MM.1S (cell line): ENCODE data around the gene TRUB2.

Experiments used
- DNase-seq: peaks from one replicate; pipeline ENCODE4 v3.0.0-alpha.2; 2015
- H2AFZ ChIP-seq: fragments of 300-600 bp; sonication (generic); 2 replicates; pipeline ENCODE4 v1.6.0; 2016; ENCODE audit warnings: antibody characterized with exemption, low read length
- H3F3A ChIP-seq: fragments of 300-600 bp; sonication (generic); 2 replicates; pipeline ENCODE4 v1.6.1; 2016; ENCODE audit warnings: mild to moderate bottlenecking, antibody characterized with exemption, low read length, moderate library complexity, mixed read lengths; ENCODE audit not compliant: insufficient read depth
- H3K27ac ChIP-seq: fragments of 300-600 bp; sonication (generic); 2 replicates; pipeline ENCODE4 v1.5.1; 2016; ENCODE audit warnings: mild to moderate bottlenecking, low read length
- H3K27me3 ChIP-seq: fragments of 300-600 bp; sonication (generic); replicated peaks from 2 replicates; pipeline ENCODE4 v1.6.0; 2016; ENCODE audit warnings: low read length; ENCODE audit not compliant: insufficient read depth
- H3K36me3 ChIP-seq: fragments of 300-600 bp; sonication (generic); replicated peaks from 2 replicates; pipeline ENCODE4 v1.6.1; 2016; ENCODE audit warnings: mild to moderate bottlenecking, low read length, mixed read lengths; ENCODE audit not compliant: insufficient read depth
- H3K4me1 ChIP-seq: fragments of 300-600 bp; sonication (generic); 2 replicates; pipeline ENCODE4 v1.6.1; 2016; ENCODE audit warnings: low read length, mixed read lengths
- H3K4me2 ChIP-seq: fragments of 300-600 bp; sonication (generic); 2 replicates; pipeline ENCODE4 v1.6.0; 2016; ENCODE audit warnings: low read depth, low read length
- H3K4me3 ChIP-seq: fragments of 300-600 bp; sonication (generic); 2 replicates; pipeline ENCODE4 v1.5.1; 2016; ENCODE audit warnings: low read length, mixed read lengths
- H3K79me2 ChIP-seq: fragments of 300-600 bp; sonication (generic); 2 replicates; pipeline ENCODE4 v1.6.1; 2016; ENCODE audit warnings: mixed run types, low read length, mixed read lengths
- H3K9ac ChIP-seq: fragments of 300-600 bp; sonication (generic); 2 replicates; pipeline ENCODE4 v1.6.1; 2016; ENCODE audit warnings: low read length, mixed read lengths
- H3K9me2 ChIP-seq: fragments of 300-600 bp; sonication (generic); replicated peaks from 2 replicates; pipeline ENCODE4 v1.6.1; 2016; ENCODE audit warnings: mild to moderate bottlenecking, low read length, mixed read lengths; ENCODE audit not compliant: insufficient read depth
- H3K9me3 ChIP-seq: fragments of 300-600 bp; sonication (generic); replicated peaks from 2 replicates; pipeline ENCODE4 v1.6.1; 2016; ENCODE audit warnings: mild to moderate bottlenecking, low read length, mixed read lengths; ENCODE audit not compliant: insufficient read depth
- H4K20me1 ChIP-seq: fragments of 300-600 bp; sonication (generic); 2 replicates; pipeline ENCODE4 v1.6.1; 2016; ENCODE audit warnings: mild to moderate bottlenecking, low read length, moderate library complexity, mixed read lengths; ENCODE audit not compliant: insufficient read depth
- EZH2 ChIP-seq: fragments of 300-600 bp; sonication (generic); optimal IDR thresholded peaks from 2 replicates; pipeline ENCODE3; 2017; ENCODE audit warnings: low read depth, mild to moderate bottlenecking, antibody characterized with exemption, low read length, mixed read lengths
- EZH2phosphoT487 ChIP-seq: fragments of 300-600 bp; sonication (generic); IDR thresholded peaks from 2 replicates; pipeline ENCODE4 v1.6.1; 2018; ENCODE audit warnings: antibody characterized with exemption, low read length
- TF ChIP-seq, protein P1 (sequence below): fragments of 300-600 bp; sonication (generic); IDR thresholded peaks from 2 replicates; pipeline ENCODE4 v1.5.1; 2016; ENCODE audit warnings: antibody characterized with exemption, low read length, mixed read lengths

Gene TRUB2

DNA sequence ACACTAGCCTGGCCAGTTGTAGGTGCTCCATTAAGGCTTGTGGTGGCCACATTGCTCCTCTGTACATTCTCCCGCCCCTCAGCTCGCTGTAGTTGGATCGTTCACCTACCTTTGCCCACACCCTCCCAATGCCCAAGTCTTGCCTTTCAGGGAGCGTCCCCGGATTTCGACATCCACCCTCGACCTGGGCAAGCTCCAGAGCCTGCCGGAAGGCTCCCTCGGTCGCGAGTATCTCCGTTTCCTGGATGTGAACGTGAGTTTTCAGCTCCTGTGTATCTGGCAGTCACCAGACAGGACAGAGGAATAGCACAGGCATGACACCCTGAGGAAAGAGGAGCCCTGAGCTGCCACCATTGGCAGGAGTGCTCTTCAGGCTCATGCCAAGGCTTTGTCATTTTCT, 3.4 kb upstream of the TRUB2 start:
- no peaks in the 10 kb centered on the region for H3K9me2 ChIP-seq
- H3K79me2 ChIP-seq = peaks cover 47% of the 10 kb centered on the region
- H4K20me1 ChIP-seq = no peaks in the 10 kb centered on the region
- H3K9ac ChIP-seq = no peak overlapping the region
- H3K36me3 ChIP-seq = no peaks in the 10 kb centered on the region
- H2AFZ ChIP-seq = no peak overlapping the region
- no peak for DNase-seq
- peaks cover 11% of the 10 kb centered on the region for H3F3A ChIP-seq
- no peaks in the 10 kb centered on the region for H3K9me3 ChIP-seq
- peaks cover 11% of the 10 kb centered on the region for H3K4me1 ChIP-seq
- H3K4me2 ChIP-seq = no peak overlapping the region
- H3K27ac ChIP-seq = no peak overlapping the region
- no peak for TF ChIP-seq EZH2
- TF ChIP-seq, protein P1, sequence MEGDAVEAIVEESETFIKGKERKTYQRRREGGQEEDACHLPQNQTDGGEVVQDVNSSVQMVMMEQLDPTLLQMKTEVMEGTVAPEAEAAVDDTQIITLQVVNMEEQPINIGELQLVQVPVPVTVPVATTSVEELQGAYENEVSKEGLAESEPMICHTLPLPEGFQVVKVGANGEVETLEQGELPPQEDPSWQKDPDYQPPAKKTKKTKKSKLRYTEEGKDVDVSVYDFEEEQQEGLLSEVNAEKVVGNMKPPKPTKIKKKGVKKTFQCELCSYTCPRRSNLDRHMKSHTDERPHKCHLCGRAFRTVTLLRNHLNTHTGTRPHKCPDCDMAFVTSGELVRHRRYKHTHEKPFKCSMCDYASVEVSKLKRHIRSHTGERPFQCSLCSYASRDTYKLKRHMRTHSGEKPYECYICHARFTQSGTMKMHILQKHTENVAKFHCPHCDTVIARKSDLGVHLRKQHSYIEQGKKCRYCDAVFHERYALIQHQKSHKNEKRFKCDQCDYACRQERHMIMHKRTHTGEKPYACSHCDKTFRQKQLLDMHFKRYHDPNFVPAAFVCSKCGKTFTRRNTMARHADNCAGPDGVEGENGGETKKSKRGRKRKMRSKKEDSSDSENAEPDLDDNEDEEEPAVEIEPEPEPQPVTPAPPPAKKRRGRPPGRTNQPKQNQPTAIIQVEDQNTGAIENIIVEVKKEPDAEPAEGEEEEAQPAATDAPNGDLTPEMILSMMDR = no peak
- TF ChIP-seq EZH2phosphoT487 = no peak
- no peak overlapping the region for H3K4me3 ChIP-seq
- H3K27me3 ChIP-seq = no peaks in the 10 kb centered on the region

DNA sequence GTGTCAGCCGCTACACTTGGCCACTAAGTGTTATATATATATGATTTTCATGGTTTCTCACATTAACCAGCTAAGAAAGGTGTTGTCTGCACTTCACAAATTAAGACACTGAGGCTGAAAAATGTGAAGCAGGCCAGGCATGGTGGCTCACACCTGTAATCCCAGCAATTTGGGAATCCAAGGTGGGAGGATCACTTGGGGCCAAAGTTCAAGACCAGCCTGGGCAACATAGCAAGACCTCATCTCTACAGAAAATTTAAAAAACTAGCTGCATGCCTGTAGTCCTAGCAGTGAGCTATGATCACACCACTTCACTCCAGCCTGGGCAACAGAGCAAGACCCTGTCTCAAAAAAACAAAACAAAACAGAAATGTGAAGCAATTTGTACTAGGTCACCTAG, 2.2 kb upstream of the TRUB2 start:
- no peak for TF ChIP-seq EZH2
- TF ChIP-seq, protein P1 = no peak
- TF ChIP-seq EZH2phosphoT487 = no peak
- H4K20me1 ChIP-seq = no peaks in the 10 kb centered on the region
- H3K27ac ChIP-seq = no peak overlapping the region
- H3K4me1 ChIP-seq = peaks cover 11% of the 10 kb centered on the region
- no peaks in the 10 kb centered on the region for H3K9me2 ChIP-seq
- no peak overlapping the region for H3K4me3 ChIP-seq
- no peak overlapping the region for H3K9ac ChIP-seq
- H2AFZ ChIP-seq = no peak overlapping the region
- peaks cover 47% of the 10 kb centered on the region for H3K79me2 ChIP-seq
- H3K4me2 ChIP-seq = no peak overlapping the region
- no peaks in the 10 kb centered on the region for H3K9me3 ChIP-seq
- H3K36me3 ChIP-seq = no peaks in the 10 kb centered on the region
- H3K27me3 ChIP-seq = no peaks in the 10 kb centered on the region
- H3F3A ChIP-seq = peaks cover 11% of the 10 kb centered on the region
- DNase-seq = no peak

DNA sequence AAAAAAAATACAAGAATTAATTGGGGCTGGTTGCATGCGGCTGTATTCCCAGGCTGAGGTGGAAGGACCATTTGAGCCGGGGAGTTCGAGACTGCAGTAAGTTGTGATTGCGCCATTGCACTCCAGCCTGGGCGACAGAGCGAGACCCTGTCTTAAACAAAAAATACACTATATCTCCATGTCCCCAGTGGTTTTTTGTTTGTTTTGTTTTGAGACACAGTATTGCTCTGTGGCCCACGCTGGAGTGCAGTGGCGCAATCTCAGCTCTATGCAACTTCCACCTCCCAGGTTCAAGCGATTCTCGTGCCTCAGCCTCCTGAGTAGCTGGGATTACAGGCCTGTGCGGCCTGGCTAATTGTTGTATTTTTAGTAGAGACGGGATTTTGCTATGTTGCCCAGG, 1.5 kb upstream of the TRUB2 start:
- TF ChIP-seq EZH2 (no peak), EZH2phosphoT487 (no peak)
- TF ChIP-seq, protein P1 = no peak
- Histone ChIP-seq H3K4me1 (peaks cover 11% of the 10 kb centered on the region), H3K27me3 (no peaks in the 10 kb centered on the region), H3F3A (peaks cover 11% of the 10 kb centered on the region), H4K20me1 (no peaks in the 10 kb centered on the region), H3K27ac (peak overlapping the region; percentile 87; the same call in 1 of the 2 replicates), H3K9me3 (no peaks in the 10 kb centered on the region), H3K9me2 (no peaks in the 10 kb centered on the region), H3K9ac (peak overlapping the region; percentile 88; the same call in 1 of the 2 replicates), H3K4me3 (peak overlapping the region; percentile 84), H2AFZ (peak overlapping the region; percentile 84; the same call in 1 of the 2 replicates), H3K79me2 (peaks cover 47% of the 10 kb centered on the region), H3K4me2 (peak overlapping the region; percentile 84), H3K36me3 (no peaks in the 10 kb centered on the region)
- no peak for DNase-seq
